Natural killer cell (primary cell): Measurements from ENCODE around the gene MIA. TPM values are rescaled to one million over a fixed set of nuclear protein-coding genes. Genes with fewer than 3 reads are reported as not detected.
"Not testable (repeated sequence)": the region's sequence is repeated elsewhere in the genome, so short reads cannot be mapped to it uniquely, and the experiment has no call there.

Experiments
- ATAC-seq, 3 donors: fragments of 150-1000 bp in 2 of 3; fragments of 200-7000 bp in 1 of 3; cut with Tn5 transposase; 1 replicate in 1 of 3; 2 replicates in 2 of 3; pipeline ENCODE4 v1.10.0; 2021; ENCODE audit warnings: mild to moderate bottlenecking in 2 of 3, moderate library complexity in 2 of 3
- DNase-seq, 2 donors: peaks; one replicate each; pipeline versions ENCODE4 v3.0.0 to v3.0.0-alpha.2; 2013 to 2021; ENCODE audit warnings: mixed read lengths in 1 of 2
- H3K27ac ChIP-seq: one replicate; pipeline ENCODE4 v1.5.1; 2013; ENCODE audit warnings: mild to moderate bottlenecking, low read length
- H3K27me3 ChIP-seq: one replicate; pipeline ENCODE4 v1.6.1; 2013; ENCODE audit warnings: low read length; ENCODE audit not compliant: control insufficient read depth, insufficient read depth
- H3K36me3 ChIP-seq: one replicate; pipeline ENCODE4 v1.6.1; 2013; ENCODE audit warnings: low read length; ENCODE audit not compliant: control insufficient read depth, insufficient read depth
- H3K4me1 ChIP-seq: one replicate; pipeline ENCODE4 v1.6.1; 2013; ENCODE audit warnings: low read length; ENCODE audit not compliant: control insufficient read depth, insufficient read depth
- H3K4me3 ChIP-seq: one replicate; pipeline ENCODE4 v1.5.1; 2013; ENCODE audit warnings: low read length
- H3K9me3 ChIP-seq: one replicate; pipeline ENCODE4 v1.6.1; 2013; ENCODE audit warnings: low read length; ENCODE audit not compliant: control insufficient read depth, insufficient read depth
- H3K27ac Mint-ChIP-seq, 2 donors: one replicate each; pipeline ENCODE4 v1.8.0; 2022; ENCODE audit warnings: mild to moderate bottlenecking in 2 of 2, mixed read lengths in 2 of 2, moderate library complexity in 1 of 2
- H3K27me3 Mint-ChIP-seq, 2 donors: one replicate each; pipeline ENCODE4 v1.8.0; 2022; ENCODE audit warnings: low read depth in 2 of 2, mixed read lengths in 2 of 2
- H3K36me3 Mint-ChIP-seq: one replicate; pipeline ENCODE4 v1.8.0; 2022; ENCODE audit warnings: mixed read lengths
- H3K4me1 Mint-ChIP-seq, 2 donors: one replicate each; pipeline ENCODE4 v1.8.0; 2022; ENCODE audit warnings: mixed read lengths in 2 of 2
- H3K4me3 Mint-ChIP-seq: one replicate; pipeline ENCODE4 v1.8.0; 2022; ENCODE audit warnings: mild to moderate bottlenecking, moderate library complexity, mixed read lengths
- H3K9me3 Mint-ChIP-seq, 2 donors: one replicate each; pipeline ENCODE4 v1.8.0; 2022; ENCODE audit warnings: mixed read lengths in 2 of 2
- CTCF ChIP-seq: fragments of 200-600 bp; IDR thresholded peaks from one replicate; pipeline ENCODE4 v1.8.0; 2022; ENCODE audit warnings: antibody characterized with exemption
- WGBS: methylation state at CpG from one replicate; pipeline ENCODE4 v1.1.7; 2013; ENCODE audit warnings: missing lambda C conversion rate; ENCODE audit not compliant: insufficient coverage; 5-methylcytosine and 5-hydroxymethylcytosine counted together
- intact Hi-C: fragments of 100-400 bp; cut with micrococcal nuclease; formaldehyde crosslinking; loops from one replicate; pipeline ENCODE4 v1.14.2; 2022
- total RNA-seq, 4 donors: library from RNA; stranded (reverse); fragments of 120-200 nt in 1 of 4; gene quantifications; one replicate each; pipeline versions ENCODE4 v1.2.3 to v1.2.4, GENCODE V29; 2013 to 2022

Gene MIA
- total RNA-seq, 3 donors from 2014 or later (not counting 1 experiment from before 2014, with no cell fraction given), result not detected

- Histone ChIP-seq H3K4me3 (no peak overlapping the region), H3K9me3 (no peaks in the 10 kb centered on the region), H3K27ac (no peak overlapping the region), H3K36me3 (peaks cover 22% of the 10 kb centered on the region), H3K4me1 (peaks cover 36% of the 10 kb centered on the region), H3K27me3 (no peaks in the 10 kb centered on the region)
- peaks cover 8% of the 10 kb centered on the region for H3K36me3 Mint-ChIP-seq
- ATAC-seq (peak in 1 of 3 donors; percentile 52), DNase-seq (no peak)
- H3K9me3 Mint-ChIP-seq, result no peaks in the 10 kb centered on the region
- WGBS, result 72% methylated on average over 5 of the region's 5 CpGs
- H3K27me3 Mint-ChIP-seq, result no peaks in the 10 kb centered on the region
- peaks cover 9 to 32% of the 10 kb centered on the region in 2 donors for H3K4me1 Mint-ChIP-seq
- TF ChIP-seq CTCF, result no peak
- H3K4me3 Mint-ChIP-seq, result no peak overlapping the region
- intact Hi-C loops, result no loop called here
- peak overlapping the region in 1 of 2 donors; percentile 67 for H3K27ac Mint-ChIP-seq
Observed at GRCh38 chr19:40768869-40769268, 6.5 kb upstream of the MIA start.

DNA sequence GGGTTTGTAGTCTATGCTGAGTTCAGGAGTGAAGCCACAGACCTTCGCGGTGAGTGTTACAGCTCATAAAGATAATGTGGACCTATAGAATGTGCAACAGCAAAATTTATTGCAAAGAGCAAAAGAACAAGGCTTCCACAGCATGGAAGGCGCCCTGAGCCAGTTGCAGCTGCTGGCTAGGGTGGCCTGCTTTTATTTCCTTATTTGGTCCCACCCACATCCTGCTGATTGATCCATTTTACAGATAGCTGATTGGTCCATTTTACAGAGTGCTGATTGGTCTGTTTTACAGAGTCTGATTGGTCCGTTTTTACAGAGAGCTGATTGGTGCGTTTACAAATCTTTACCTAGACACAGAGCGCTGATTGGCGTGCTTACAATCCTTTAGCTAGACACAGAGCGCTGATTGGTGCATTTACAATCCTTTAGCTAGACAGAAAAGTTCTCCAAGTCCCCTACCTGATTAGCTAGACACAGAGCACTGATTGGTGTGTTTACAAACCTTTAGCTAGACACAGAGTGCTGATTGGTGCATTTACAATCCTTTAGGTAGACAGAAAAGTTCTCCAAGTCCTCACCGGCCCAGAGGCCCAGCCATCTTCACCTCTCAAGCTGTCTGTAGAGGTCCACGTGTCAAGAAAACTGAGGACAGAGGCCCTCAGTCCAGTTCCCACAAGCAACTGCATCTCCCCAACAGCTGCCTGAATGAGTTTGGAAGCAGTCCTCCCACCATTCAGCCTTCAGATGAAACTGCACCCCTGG lies 4.0 kb upstream of the MIA start:
- not testable (repeated sequence) for H3K27me3 ChIP-seq, H3K36me3 ChIP-seq, H3K4me3 ChIP-seq, H3K9me3 Mint-ChIP-seq, H3K27ac ChIP-seq, ATAC-seq, H3K36me3 Mint-ChIP-seq, H3K27me3 Mint-ChIP-seq, H3K4me3 Mint-ChIP-seq, H3K9me3 ChIP-seq
- intact Hi-C loops, result loop anchor here (10.0 kb wide), 1 partner anchor 306 kb away; the partner anchor contains the start of genes BLVRB and SPTBN4
- peak in 1 of 2 donors; percentile 32 for DNase-seq
- H3K4me1 ChIP-seq, result peaks cover 18% of the 10 kb centered on the region
- H3K4me1 Mint-ChIP-seq, result peaks cover 6 to 15% of the 10 kb centered on the region in 2 donors
- peak overlapping the region in 1 of 2 donors; percentile 8 for H3K27ac Mint-ChIP-seq
- WGBS, result 95% methylated on average over 10 of the region's 10 CpGs

DNA sequence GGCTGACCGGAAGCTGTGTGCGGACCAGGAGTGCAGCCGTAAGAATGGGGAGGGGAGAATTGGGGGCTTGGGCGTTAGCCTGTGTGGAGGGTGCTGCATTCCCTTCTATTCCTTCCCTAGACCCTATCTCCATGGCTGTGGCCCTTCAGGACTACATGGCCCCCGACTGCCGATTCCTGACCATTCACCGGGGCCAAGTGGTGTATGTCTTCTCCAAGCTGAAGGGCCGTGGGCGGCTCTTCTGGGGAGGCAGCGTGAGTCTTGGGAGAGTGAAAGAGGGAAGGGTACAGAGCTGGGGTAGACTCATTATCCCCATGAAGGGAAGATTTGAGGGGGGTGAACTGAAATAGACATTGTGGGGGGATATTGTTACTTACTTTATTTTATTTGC lies 306 bp downstream of the MIA start:
- WGBS, result 98% methylated on average over 7 of the region's 10 CpGs
- no peak for ATAC-seq
- Histone ChIP-seq H3K9me3 (no peaks in the 10 kb centered on the region), H3K4me3 (no peak overlapping the region), H3K27me3 (no peaks in the 10 kb centered on the region), H3K36me3 (no peaks in the 10 kb centered on the region), H3K4me1 (peaks cover 31% of the 10 kb centered on the region), H3K27ac (no peak overlapping the region)
- Mint-ChIP-seq H3K27ac (no peak overlapping the region), H3K9me3 (no peaks in the 10 kb centered on the region), H3K36me3 (no peaks in the 10 kb centered on the region), H3K4me3 (no peak overlapping the region), H3K27me3 (no peaks in the 10 kb centered on the region), H3K4me1 (peaks cover 41 to 42% of the 10 kb centered on the region in 2 donors)
- TF ChIP-seq CTCF, result no peak
- no peak for DNase-seq
- intact Hi-C loops, result loop anchor here (5.0 to 10.0 kb wide), 3 partner anchors 42 to 311 kb away; partner anchors contain the start of genes BLVRB and SPTBN4

- no peaks in the 10 kb centered on the region for H3K9me3 ChIP-seq
- DNase-seq (no peak), ATAC-seq (no peak)
- no peaks in the 10 kb centered on the region for H3K9me3 Mint-ChIP-seq
- intact Hi-C loops, result loop anchor here (5.0 to 10.0 kb wide), 3 partner anchors 41 to 312 kb away; partner anchors contain the start of genes BLVRB and SPTBN4
- no peaks in the 10 kb centered on the region for H3K27me3 ChIP-seq
- no peaks in the 10 kb centered on the region for H3K36me3 Mint-ChIP-seq
- H3K27me3 Mint-ChIP-seq, result no peaks in the 10 kb centered on the region
- peak overlapping the region; percentile 95 to 96 for H3K27ac Mint-ChIP-seq
- peak overlapping the region; percentile 99 for H3K27ac ChIP-seq
- 81% methylated on average over 6 of the region's 7 CpGs for WGBS
- H3K4me3 ChIP-seq, result no peak overlapping the region
- H3K4me1 Mint-ChIP-seq, result peaks cover 37 to 44% of the 10 kb centered on the region in 2 donors
- peaks cover 2% of the 10 kb centered on the region for H3K36me3 ChIP-seq
- peak overlapping the region; percentile 97 for H3K4me3 Mint-ChIP-seq
- TF ChIP-seq CTCF, result no peak
- H3K4me1 ChIP-seq, result peaks cover 26% of the 10 kb centered on the region
Observed at GRCh38 chr19:40776364-40776763, 1.0 kb downstream of the MIA start.
